Lower leg skin (tissue), 4 donors: ENCODE measurements around the gene HPGD. TPM values are rescaled to one million over a fixed set of nuclear protein-coding genes. Genes with fewer than 3 reads are reported as not detected.

Experiments
- DNase-seq, 2 donors: peaks; one replicate each; pipeline ENCODE4 v3.0.0-alpha.2; 2019; ENCODE audit warnings: low spot score in 2 of 2
- H3K4me3 ChIP-seq: fragments of 200-600 bp; sonication (generic); 2 replicates; pipeline ENCODE4 v1.5.1; 2017; ENCODE audit warnings: mild to moderate bottlenecking, low read depth; ENCODE audit not compliant: poor library complexity, severe bottlenecking
- CTCF ChIP-seq, 3 donors: fragments of 450-650 bp; IDR thresholded peaks; one replicate each; pipeline ENCODE4 v1.5.1; 2016; ENCODE audit warnings: antibody characterized with exemption in 3 of 3, mild to moderate bottlenecking in 3 of 3, moderate library complexity in 2 of 3
- POLR2A ChIP-seq, 2 donors: fragments of 450-650 bp; IDR thresholded peaks; one replicate each; pipeline ENCODE4 v1.6.1; 2016 to 2017; ENCODE audit warnings: antibody characterized with exemption in 2 of 2, mild to moderate bottlenecking in 1 of 2, moderate library complexity in 1 of 2
- WGBS, 2 donors: methylation state at CpG; one replicate each; pipeline ENCODE4 v1.1.5; 2018; 5-methylcytosine and 5-hydroxymethylcytosine counted together
- intact Hi-C: fragments of 100-400 bp; cut with DNase I; formaldehyde crosslinking; loops from one replicate; pipeline ENCODE4 v1.15.0; 2023; ENCODE audit warnings: low total_unique reads
- total RNA-seq, 4 donors: library from RNA; depleted of rRNA; stranded (reverse); fragments of >200 nt; gene quantifications; one replicate each; pipeline ENCODE4 v1.1.0, GENCODE V29; 2016

The HPGD gene
- total RNA-seq, 4 donors from 2014 or later, result 173 to 253 (median 224) TPM

- intact Hi-C loops, result no loop called here
- H3K4me3 ChIP-seq, result no peak overlapping the region
- no peak for DNase-seq
- 22 to 28% methylated on average over 3 of the region's 3 CpGs for WGBS, 2 donors
- TF ChIP-seq POLR2A (IDR thresholded peaks at IDR 0.05) (no peak), CTCF (IDR thresholded peaks at IDR 0.05) (no peak)
These were observed 71.5 kb downstream of the HPGD start for GRCh38 chr4:174450786-174451125.

- no peak for DNase-seq
- 26 to 35% methylated on average over 5 of the region's 5 CpGs for WGBS, 2 donors
- intact Hi-C loops, result no loop called here
- no peak overlapping the region for H3K4me3 ChIP-seq
- TF ChIP-seq CTCF (IDR thresholded peaks at IDR 0.05), result no peak
- no peak for TF ChIP-seq POLR2A (IDR thresholded peaks at IDR 0.05)
These were observed 72.1 kb downstream of the HPGD start for GRCh38 chr4:174449944-174450785.

- H3K4me3 ChIP-seq, result no peak overlapping the region
- 88 to 89% methylated on average over 1 of the region's 1 CpG for WGBS, 2 donors
- intact Hi-C loops, result no loop called here
- DNase-seq, result no peak
- no peak for TF ChIP-seq CTCF (IDR thresholded peaks at IDR 0.05)
- TF ChIP-seq POLR2A (IDR thresholded peaks at IDR 0.05), result no peak
These were observed 73.1 kb downstream of the HPGD start for GRCh38 chr4:174449152-174449551.

- 68 to 74% methylated on average over 1 of the region's 1 CpG for WGBS, 2 donors
- TF ChIP-seq POLR2A (IDR thresholded peaks at IDR 0.05), result no peak
- no peak for TF ChIP-seq CTCF (IDR thresholded peaks at IDR 0.05)
- intact Hi-C loops, result no loop called here
- no peak overlapping the region for H3K4me3 ChIP-seq
- no peak for DNase-seq
These were observed 77.9 kb downstream of the HPGD start for GRCh38 chr4:174444390-174444789.

Other genes starting within 250 kb of the HPGD start
- gene FBXO8, start 238.8 kb downstream of the HPGD start, total RNA-seq, result 10 to 100 TPM; 35.6 to 58.3 (median 47.2) TPM
- gene CEP44, start 238.6 kb downstream of the HPGD start, total RNA-seq, result 10 to 100 TPM; 10.2 to 32.5 (median 12.7) TPM